Liver (tissue), 9 donors: ENCODE data around the gene ZMYM2. TPM values are rescaled to one million over a fixed set of nuclear protein-coding genes. Genes with fewer than 3 reads are reported as not detected.

ENCODE experiments used
- DNase-seq: peaks from one replicate; pipeline ENCODE4 v3.0.0-alpha.2; 2017; ENCODE audit warnings: low spot score
- H3K27ac ChIP-seq, 2 donors: one replicate each; pipeline ENCODE4 v1.7.0; 2013; ENCODE audit warnings: inconsistent platforms in 2 of 2, low read length in 2 of 2, control low read depth in 1 of 2, low read depth in 1 of 2, mild to moderate bottlenecking in 1 of 2
- H3K27me3 ChIP-seq, 4 donors: one replicate each; pipeline versions ENCODE4 v1.6.1 to v1.7.0; 2013; ENCODE audit warnings: low read length in 3 of 4, inconsistent platforms in 1 of 4, mild to moderate bottlenecking in 1 of 4, moderate library complexity in 1 of 4; ENCODE audit not compliant: control insufficient read depth in 4 of 4, insufficient read depth in 4 of 4
- H3K36me3 ChIP-seq, 4 donors: one replicate each; pipeline versions ENCODE4 v1.6.1 to v1.7.0; 2013; ENCODE audit warnings: low read length in 3 of 4, mild to moderate bottlenecking in 3 of 4, low read depth in 1 of 4, moderate library complexity in 1 of 4; ENCODE audit not compliant: control insufficient read depth in 4 of 4, insufficient read depth in 3 of 4
- H3K4me1 ChIP-seq, 4 donors: one replicate each; pipeline versions ENCODE4 v1.6.1 to v1.7.0; 2013; ENCODE audit warnings: low read length in 3 of 4, mild to moderate bottlenecking in 3 of 4, moderate library complexity in 1 of 4; ENCODE audit not compliant: control insufficient read depth in 4 of 4, insufficient read depth in 4 of 4
- H3K4me3 ChIP-seq, 3 donors: one replicate each; pipeline versions ENCODE4 v1.6.1 to v1.7.0; 2013; ENCODE audit warnings: low read length in 3 of 3, control low read depth in 1 of 3, low read depth in 1 of 3, mild to moderate bottlenecking in 1 of 3
- H3K9ac ChIP-seq, 2 donors: one replicate each; pipeline ENCODE4 v1.7.0; 2013; ENCODE audit warnings: low read length in 2 of 2, mild to moderate bottlenecking in 2 of 2, moderate library complexity in 2 of 2, control low read depth in 1 of 2, low read depth in 1 of 2
- H3K9me3 ChIP-seq, 4 donors: one replicate each; pipeline versions ENCODE4 v1.6.1 to v1.7.0; 2013; ENCODE audit warnings: low read length in 3 of 4; ENCODE audit not compliant: control insufficient read depth in 4 of 4
- ATF3 ChIP-seq: IDR thresholded peaks from 2 replicates; pipeline ENCODE4 v1.6.1; 2016; ENCODE audit warnings: antibody characterized with exemption
- EGR1 ChIP-seq, 2 donors: IDR thresholded peaks; 2 replicates each; pipeline ENCODE4 v1.6.1; 2016 to 2018; ENCODE audit warnings: antibody characterized with exemption in 2 of 2, low read depth in 2 of 2
- FOXA1 ChIP-seq: IDR thresholded peaks from 2 replicates; pipeline ENCODE4 v1.6.1; 2016; ENCODE audit warnings: antibody characterized with exemption
- GABPA ChIP-seq, 2 donors: IDR thresholded peaks in 1 of 2; conservative IDR thresholded peaks in 1 of 2; 2 replicates each; pipeline ENCODE4 v1.6.1; 2016; ENCODE audit warnings: antibody characterized with exemption in 2 of 2, mild to moderate bottlenecking in 1 of 2, moderate library complexity in 1 of 2
- HNF4A ChIP-seq, 2 donors: conservative IDR thresholded peaks; 2 replicates each; pipeline ENCODE4 v1.6.1; 2016; ENCODE audit warnings: antibody characterized with exemption in 2 of 2, mild to moderate bottlenecking in 2 of 2
- HNF4G ChIP-seq: IDR thresholded peaks from 2 replicates; pipeline ENCODE4 v1.6.1; 2016; ENCODE audit warnings: antibody characterized with exemption
- JUND ChIP-seq, 2 donors: IDR thresholded peaks; 2 replicates each; pipeline ENCODE4 v1.6.1; 2016; ENCODE audit warnings: antibody characterized with exemption in 2 of 2
- NR2F2 ChIP-seq: IDR thresholded peaks from 2 replicates; pipeline ENCODE4 v1.6.1; 2016; ENCODE audit warnings: antibody characterized with exemption
- RAD21 ChIP-seq, 2 donors: IDR thresholded peaks; 2 replicates each; pipeline ENCODE4 v1.6.1; 2016; ENCODE audit warnings: antibody characterized with exemption in 2 of 2, mild to moderate bottlenecking in 2 of 2
- REST ChIP-seq: IDR thresholded peaks from 2 replicates; pipeline ENCODE4 v1.6.1; 2016; ENCODE audit warnings: antibody characterized with exemption, mild to moderate bottlenecking
- RXRA ChIP-seq, 2 donors: IDR thresholded peaks; 2 replicates each; pipeline ENCODE4 v1.6.1; 2017 to 2018; ENCODE audit warnings: antibody characterized with exemption in 2 of 2, mild to moderate bottlenecking in 1 of 2
- SP1 ChIP-seq: IDR thresholded peaks from 2 replicates; pipeline ENCODE4 v1.6.1; 2018; ENCODE audit warnings: antibody characterized with exemption, mild to moderate bottlenecking
- TAF1 ChIP-seq: conservative IDR thresholded peaks from 2 replicates; pipeline ENCODE4 v1.6.1; 2016; ENCODE audit warnings: antibody characterized with exemption, mild to moderate bottlenecking
- YY1 ChIP-seq: IDR thresholded peaks from 2 replicates; pipeline ENCODE4 v1.6.1; 2016; ENCODE audit warnings: antibody characterized with exemption, mild to moderate bottlenecking
- WGBS: extraction: QIAGEN DNeasy Blood & Tissue Kit; methylation state at CpG from one replicate; pipeline ENCODE4 v1.1.7; 2013; 5-methylcytosine and 5-hydroxymethylcytosine counted together
- polyA plus RNA-seq, 2 donors: library from polyadenylated mRNA; stranded (reverse) in 1 of 2; unstranded in 1 of 2; fragments of 200-250 nt in 1 of 2; fragments of >200 nt in 1 of 2; fragmentation: Nextera tagmentation in 1 of 2; extraction: Ambion mirVana in 1 of 2; gene quantifications; one replicate each; pipeline versions ENCODE4 v1.2.1 to v1.2.3, GENCODE V29; 2013 to 2015
- total RNA-seq, 2 donors: library from RNA; depleted of rRNA; stranded (reverse); fragments of >200 nt; gene quantifications; one replicate each; pipeline ENCODE4 v1.2.3, GENCODE V29; 2014
- TF ChIP-seq, protein P1 (sequence below): IDR thresholded peaks from 2 replicates; pipeline ENCODE4 v1.6.1; 2016; ENCODE audit warnings: antibody characterized with exemption
- TF ChIP-seq, protein P2 (sequence below): IDR thresholded peaks from 2 replicates; pipeline ENCODE4 v1.6.1; 2016; ENCODE audit warnings: antibody characterized with exemption
- TF ChIP-seq, protein P3 (sequence below): fragments of 150-350 bp; IDR thresholded peaks from 2 replicates; pipeline ENCODE4 v1.5.1; 2017; ENCODE audit warnings: improper control_type of control experiment, low read depth, low read length; ENCODE audit not compliant: missing input control
- donor health status: healthy.
- donor health status: healthy.
- donor health status: healthy.
- donor health status: healthy.
- donor health status: healthy.

The ZMYM2 gene
- total and polyA plus RNA-seq, 4 donors, result 8.7 to 40.8 (median 18.5) TPM

DNA sequence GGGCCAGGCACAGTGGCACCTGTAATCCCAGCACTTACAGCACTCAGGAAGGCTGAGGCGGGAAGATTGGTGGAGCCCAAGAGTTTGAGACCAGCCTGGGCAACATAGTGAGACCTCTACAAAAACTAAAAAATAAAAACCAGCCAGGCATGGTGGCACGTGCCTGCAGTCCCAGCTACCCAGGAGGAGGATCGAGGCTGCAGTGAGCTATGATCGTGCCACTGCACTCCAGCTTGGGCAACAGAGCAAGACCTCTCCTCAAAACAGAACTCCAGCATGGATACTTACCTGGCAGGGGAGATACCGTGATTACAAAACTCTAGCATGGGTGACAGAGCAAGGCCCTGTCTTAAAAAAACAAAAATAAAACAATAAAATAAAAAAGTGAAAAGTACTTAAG lies 107.0 kb downstream of the ZMYM2 start:
- DNase-seq, result no peak
- no peak overlapping the region for H3K9ac ChIP-seq
- H3K27ac ChIP-seq, result no peak overlapping the region
- no peak overlapping the region for H3K4me3 ChIP-seq
- no peaks in the 10 kb centered on the region for H3K9me3 ChIP-seq
- H3K27me3 ChIP-seq, result no peaks in the 10 kb centered on the region
- TF ChIP-seq, protein P1, sequence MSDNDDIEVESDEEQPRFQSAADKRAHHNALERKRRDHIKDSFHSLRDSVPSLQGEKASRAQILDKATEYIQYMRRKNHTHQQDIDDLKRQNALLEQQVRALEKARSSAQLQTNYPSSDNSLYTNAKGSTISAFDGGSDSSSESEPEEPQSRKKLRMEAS, result no peak
- TF ChIP-seq JUND (IDR thresholded peaks at IDR 0.05), result no peak
- TF ChIP-seq SP1, result no peak
- TF ChIP-seq TAF1, result no peak
- no peak for TF ChIP-seq FOXA1
- TF ChIP-seq EGR1 (IDR thresholded peaks at IDR 0.05; ENCODE audit: low read depth in 2 of 2), result no peak
- no peak for TF ChIP-seq YY1
- TF ChIP-seq NR2F2, result no peak
- 98% methylated on average over 5 of the region's 5 CpGs for WGBS
- H3K4me1 ChIP-seq, result no peaks in the 10 kb centered on the region
- peaks cover 5 to 55% (median 46%) of the 10 kb centered on the region in 4 donors for H3K36me3 ChIP-seq

- Histone ChIP-seq H3K9ac (no peak overlapping the region), H3K9me3 (no peaks in the 10 kb centered on the region), H3K27me3 (no peaks in the 10 kb centered on the region), H3K27ac (no peak overlapping the region), H3K36me3 (peaks cover 6 to 46% (median 31%) of the 10 kb centered on the region in 4 donors), H3K4me1 (no peaks in the 10 kb centered on the region), H3K4me3 (no peak overlapping the region)
- TF ChIP-seq RAD21 (IDR thresholded peaks at IDR 0.05), result no peak
- TF ChIP-seq HNF4G, result no peak
- TF ChIP-seq FOXA1, result no peak
- no peak for TF ChIP-seq YY1
- no peak for TF ChIP-seq RXRA (IDR thresholded peaks at IDR 0.05)
- no peak for DNase-seq
- WGBS, result 90% methylated on average over 3 of the region's 3 CpGs
Measured at GRCh38 chr13:20069956-20070355, 111.4 kb downstream of the ZMYM2 start.

DNA sequence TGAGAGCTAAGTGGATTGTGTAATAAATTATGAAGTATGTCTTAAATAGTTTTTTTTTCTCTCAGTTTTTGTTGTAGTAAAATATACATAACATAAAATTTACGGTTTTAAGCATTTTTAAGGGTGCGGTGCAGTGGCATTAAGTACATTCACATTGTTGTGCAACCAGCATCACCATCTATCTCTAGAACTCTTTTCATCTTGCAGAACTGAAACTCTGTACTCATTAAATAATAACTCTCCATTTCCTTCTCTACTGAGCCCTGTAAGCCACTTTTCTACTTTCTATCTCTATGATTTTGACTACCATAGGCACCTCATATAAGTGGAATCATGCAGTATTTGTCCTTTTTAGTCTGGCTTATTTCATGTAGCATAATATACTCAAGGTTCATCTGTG lies 115.2 kb downstream of the ZMYM2 start:
- Histone ChIP-seq H3K9ac (no peak overlapping the region), H3K4me1 (no peaks in the 10 kb centered on the region), H3K4me3 (no peak overlapping the region), H3K36me3 (peaks cover 6 to 17% (median 13%) of the 10 kb centered on the region in 4 donors), H3K27me3 (no peaks in the 10 kb centered on the region), H3K27ac (no peak overlapping the region), H3K9me3 (no peaks in the 10 kb centered on the region)
- TF ChIP-seq GABPA (IDR thresholded peaks at IDR 0.05 in 1 of 2, conservative IDR thresholded peaks at IDR 0.05 in 1 of 2) (no peak), RAD21 (IDR thresholded peaks at IDR 0.05) (no peak), ATF3 (no peak), HNF4A (conservative IDR thresholded peaks at IDR 0.05) (no peak), YY1 (no peak), HNF4G (no peak), REST (no peak)
- TF ChIP-seq, protein P2, sequence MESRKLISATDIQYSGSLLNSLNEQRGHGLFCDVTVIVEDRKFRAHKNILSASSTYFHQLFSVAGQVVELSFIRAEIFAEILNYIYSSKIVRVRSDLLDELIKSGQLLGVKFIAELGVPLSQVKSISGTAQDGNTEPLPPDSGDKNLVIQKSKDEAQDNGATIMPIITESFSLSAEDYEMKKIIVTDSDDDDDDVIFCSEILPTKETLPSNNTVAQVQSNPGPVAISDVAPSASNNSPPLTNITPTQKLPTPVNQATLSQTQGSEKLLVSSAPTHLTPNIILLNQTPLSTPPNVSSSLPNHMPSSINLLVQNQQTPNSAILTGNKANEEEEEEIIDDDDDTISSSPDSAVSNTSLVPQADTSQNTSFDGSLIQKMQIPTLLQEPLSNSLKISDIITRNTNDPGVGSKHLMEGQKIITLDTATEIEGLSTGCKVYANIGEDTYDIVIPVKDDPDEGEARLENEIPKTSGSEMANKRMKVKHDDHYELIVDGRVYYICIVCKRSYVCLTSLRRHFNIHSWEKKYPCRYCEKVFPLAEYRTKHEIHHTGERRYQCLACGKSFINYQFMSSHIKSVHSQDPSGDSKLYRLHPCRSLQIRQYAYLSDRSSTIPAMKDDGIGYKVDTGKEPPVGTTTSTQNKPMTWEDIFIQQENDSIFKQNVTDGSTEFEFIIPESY, result no peak
- TF ChIP-seq, protein P1, result no peak
- TF ChIP-seq, protein P3, sequence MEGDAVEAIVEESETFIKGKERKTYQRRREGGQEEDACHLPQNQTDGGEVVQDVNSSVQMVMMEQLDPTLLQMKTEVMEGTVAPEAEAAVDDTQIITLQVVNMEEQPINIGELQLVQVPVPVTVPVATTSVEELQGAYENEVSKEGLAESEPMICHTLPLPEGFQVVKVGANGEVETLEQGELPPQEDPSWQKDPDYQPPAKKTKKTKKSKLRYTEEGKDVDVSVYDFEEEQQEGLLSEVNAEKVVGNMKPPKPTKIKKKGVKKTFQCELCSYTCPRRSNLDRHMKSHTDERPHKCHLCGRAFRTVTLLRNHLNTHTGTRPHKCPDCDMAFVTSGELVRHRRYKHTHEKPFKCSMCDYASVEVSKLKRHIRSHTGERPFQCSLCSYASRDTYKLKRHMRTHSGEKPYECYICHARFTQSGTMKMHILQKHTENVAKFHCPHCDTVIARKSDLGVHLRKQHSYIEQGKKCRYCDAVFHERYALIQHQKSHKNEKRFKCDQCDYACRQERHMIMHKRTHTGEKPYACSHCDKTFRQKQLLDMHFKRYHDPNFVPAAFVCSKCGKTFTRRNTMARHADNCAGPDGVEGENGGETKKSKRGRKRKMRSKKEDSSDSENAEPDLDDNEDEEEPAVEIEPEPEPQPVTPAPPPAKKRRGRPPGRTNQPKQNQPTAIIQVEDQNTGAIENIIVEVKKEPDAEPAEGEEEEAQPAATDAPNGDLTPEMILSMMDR, result no peak
- WGBS, result 86% methylated on average over 2 of the region's 2 CpGs
- no peak for DNase-seq
